Ovary (tissue), 9 donors: ENCODE data around the gene YES1. TPM values are rescaled to one million over a fixed set of nuclear protein-coding genes. Genes with fewer than 3 reads are reported as not detected.
"Not testable (repeated sequence)": the region's sequence is repeated elsewhere in the genome, so short reads cannot be mapped to it uniquely, and the experiment has no call there.

ENCODE experiments used
- DNase-seq, 5 donors: peaks; one replicate each; pipeline ENCODE4 v3.0.0-alpha.2; 2019 to 2020
- H3K27ac ChIP-seq, 2 donors: fragments of 200-600 bp; one replicate each; pipeline versions ENCODE4 v1.5.1 to v1.8.0; 2019 to 2022
- H3K27me3 ChIP-seq: fragments of 200-600 bp; one replicate; pipeline ENCODE4 v1.8.0; 2022
- H3K36me3 ChIP-seq: fragments of 200-600 bp; sonication (generic); one replicate; pipeline ENCODE4 v1.5.1; 2019
- H3K4me1 ChIP-seq: one replicate; pipeline ENCODE4 v1.8.1; 2013; ENCODE audit warnings: mild to moderate bottlenecking, moderate library complexity; ENCODE audit not compliant: insufficient read depth
- H3K4me3 ChIP-seq: fragments of 200-600 bp; sonication (generic); one replicate; pipeline ENCODE4 v1.5.1; 2017
- H3K9me3 ChIP-seq, 2 donors: fragments of 200-600 bp in 1 of 2; sonication (generic) in 1 of 2; one replicate each; pipeline versions ENCODE4 v1.5.1 to v1.8.1; 2013 to 2019; ENCODE audit warnings: mild to moderate bottlenecking in 1 of 2, moderate library complexity in 1 of 2
- CTCF ChIP-seq, 3 donors: fragments of 450-650 bp in 2 of 3; fragments of 200-600 bp in 1 of 3; IDR thresholded peaks; one replicate each; pipeline versions ENCODE4 v1.5.1 to v1.8.0; 2016 to 2022; ENCODE audit warnings: antibody characterized with exemption in 3 of 3, mild to moderate bottlenecking in 1 of 3
- EP300 ChIP-seq: sonication (generic); formaldehyde crosslinking; IDR thresholded peaks from one replicate; pipeline ENCODE4 v1.6.1; 2017; ENCODE audit warnings: antibody characterized with exemption
- POLR2A ChIP-seq: fragments of 450-650 bp; IDR thresholded peaks from one replicate; pipeline ENCODE4 v1.6.1; 2017; ENCODE audit warnings: antibody characterized with exemption, mild to moderate bottlenecking, moderate library complexity
- WGBS, 3 donors: extraction: QIAGEN DNeasy Blood & Tissue Kit in 1 of 3; methylation state at CpG; one replicate each; pipeline versions ENCODE4 v1.1.5 to v1.1.7; 2013 to 2017; 5-methylcytosine and 5-hydroxymethylcytosine counted together
- intact Hi-C, 4 donors: fragments of 100-400 bp; cut with DNase I; formaldehyde crosslinking; loops; one replicate each; pipeline versions ENCODE4 v1.11.0 to v1.15.1; 2022 to 2023
- polyA plus RNA-seq, 2 donors: library from polyadenylated mRNA; stranded (reverse); fragments of 200-250 nt in 1 of 2; fragments of 350-450 nt in 1 of 2; fragmentation: Illumina TruSeq in 1 of 2; extraction: RNeasy Lipid Tissue Mini Kit (QIAGEN cat#74804) in 1 of 2; gene quantifications; one replicate each; pipeline ENCODE4 v1.2.3, GENCODE V29; 2013 to 2014
- total RNA-seq, 7 donors: library from RNA; depleted of rRNA in 2 of 7; stranded (reverse); fragments of >200 nt in 2 of 7; fragmentation: NEBNext Ultra II Directional in 3 of 7; extraction: Animal tissue kit (Norgen Biotek cat#: 25700) in 3 of 7; gene quantifications; one replicate each; pipeline versions ENCODE4 v1.1.0 to v1.2.4, GENCODE V29; 2016 to 2023
- donor health status: DM: no; HTN: no; CAD: no; lungs with moderate emphysema.
- donor health status: DM: no; HTN: no; CAD: no.
- donor health status: Bipolar disorder and iron deficiency.
- donor health status: DM: yes; HTN: yes; CAD: no.
- donor health status: DM: no; HTN: no; CAD: no.
- donor health status: DM: yes; HTN: yes; CAD: no.

YES1 gene
- total and polyA plus RNA-seq, 9 donors = 14.3 to 95.1 (median 34.6) TPM

GRCh38 chr18:685438-685837 is 126.6 kb downstream of the YES1 start:
- intact Hi-C loops = no loop called here
- H3K27ac ChIP-seq = no peak overlapping the region
- H3K36me3 ChIP-seq = no peaks in the 10 kb centered on the region

GRCh38 chr18:683531-683930 is 128.5 kb downstream of the YES1 start:
- WGBS, 3 donors = 89 to 92% (median 92%) methylated on average over 4 to 5 of the region's 5 CpGs
- intact Hi-C loops = no loop called here
- Histone ChIP-seq H3K27ac (no peak overlapping the region), H3K4me1 (no peaks in the 10 kb centered on the region), H3K9me3 (no peaks in the 10 kb centered on the region), H3K36me3 (no peaks in the 10 kb centered on the region), H3K4me3 (no peak overlapping the region), H3K27me3 (no peaks in the 10 kb centered on the region)
- TF ChIP-seq POLR2A (no peak), CTCF (IDR thresholded peaks at IDR 0.05) (no peak), EP300 (no peak)
- no peak for DNase-seq

More at GRCh38 chr18:685438-685837, 126.6 kb downstream of the YES1 start:
- TF ChIP-seq EP300 = no peak
- TF ChIP-seq POLR2A = no peak
- TF ChIP-seq CTCF (IDR thresholded peaks at IDR 0.05) = no peak
- Histone ChIP-seq H3K27me3 (no peaks in the 10 kb centered on the region), H3K4me1 (no peaks in the 10 kb centered on the region), H3K4me3 (no peak overlapping the region), H3K9me3 (no peaks in the 10 kb centered on the region)
- 79 to 87% (median 84%) methylated on average over 3 of the region's 3 CpGs for WGBS, 3 donors
- no peak for DNase-seq

- no peak for DNase-seq
- no peaks in the 10 kb centered on the region for H3K9me3 ChIP-seq
- TF ChIP-seq EP300 = no peak
- no peak for TF ChIP-seq POLR2A
- no peak for TF ChIP-seq CTCF (IDR thresholded peaks at IDR 0.05)
- H3K4me1 ChIP-seq = no peaks in the 10 kb centered on the region
- H3K27ac ChIP-seq = no peak overlapping the region
- H3K4me3 ChIP-seq = no peak overlapping the region
- H3K27me3 ChIP-seq = no peaks in the 10 kb centered on the region
- H3K36me3 ChIP-seq = no peaks in the 10 kb centered on the region
- intact Hi-C loops = no loop called here
Measured at GRCh38 chr18:682833-683232, 129.2 kb downstream of the YES1 start.

GRCh38 chr18:682416-682815 is 129.6 kb downstream of the YES1 start:
- H3K4me1 ChIP-seq, intact Hi-C loops, H3K27me3 ChIP-seq, DNase-seq, H3K9me3 ChIP-seq, H3K36me3 ChIP-seq, H3K4me3 ChIP-seq, H3K27ac ChIP-seq: not testable (repeated sequence)
- 89 to 92% (median 91%) methylated on average over 9 of the region's 9 CpGs for WGBS, 3 donors

- intact Hi-C loops = no loop called here
- Histone ChIP-seq H3K27me3 (no peaks in the 10 kb centered on the region), H3K4me1 (no peaks in the 10 kb centered on the region), H3K4me3 (no peak overlapping the region), H3K9me3 (no peaks in the 10 kb centered on the region), H3K36me3 (no peaks in the 10 kb centered on the region), H3K27ac (no peak overlapping the region)
- TF ChIP-seq EP300 (no peak), CTCF (IDR thresholded peaks at IDR 0.05) (no peak), POLR2A (no peak)
- no peak for DNase-seq
- WGBS, 3 donors = 86 to 94% (median 93%) methylated on average over 5 of the region's 5 CpGs
Measured at GRCh38 chr18:681985-682384, 130.1 kb downstream of the YES1 start.
